Occipital lobe (tissue), 2 donors: ENCODE measurements around the gene MAGEC2. TPM values are rescaled to one million over a fixed set of nuclear protein-coding genes. Genes with fewer than 3 reads are reported as not detected.

Experiments used
- DNase-seq: peaks from one replicate; lab custom pipeline; 2025; lab: John Stamatoyannopoulos, UW
- total RNA-seq: library from RNA; depleted of rRNA; stranded (reverse); fragments of >200 nt; gene quantifications from one replicate; pipeline ENCODE4 v1.2.3, GENCODE V29; 2014

The MAGEC2 gene, protein sequence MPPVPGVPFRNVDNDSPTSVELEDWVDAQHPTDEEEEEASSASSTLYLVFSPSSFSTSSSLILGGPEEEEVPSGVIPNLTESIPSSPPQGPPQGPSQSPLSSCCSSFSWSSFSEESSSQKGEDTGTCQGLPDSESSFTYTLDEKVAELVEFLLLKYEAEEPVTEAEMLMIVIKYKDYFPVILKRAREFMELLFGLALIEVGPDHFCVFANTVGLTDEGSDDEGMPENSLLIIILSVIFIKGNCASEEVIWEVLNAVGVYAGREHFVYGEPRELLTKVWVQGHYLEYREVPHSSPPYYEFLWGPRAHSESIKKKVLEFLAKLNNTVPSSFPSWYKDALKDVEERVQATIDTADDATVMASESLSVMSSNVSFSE
- not detected for total RNA-seq

DNA sequence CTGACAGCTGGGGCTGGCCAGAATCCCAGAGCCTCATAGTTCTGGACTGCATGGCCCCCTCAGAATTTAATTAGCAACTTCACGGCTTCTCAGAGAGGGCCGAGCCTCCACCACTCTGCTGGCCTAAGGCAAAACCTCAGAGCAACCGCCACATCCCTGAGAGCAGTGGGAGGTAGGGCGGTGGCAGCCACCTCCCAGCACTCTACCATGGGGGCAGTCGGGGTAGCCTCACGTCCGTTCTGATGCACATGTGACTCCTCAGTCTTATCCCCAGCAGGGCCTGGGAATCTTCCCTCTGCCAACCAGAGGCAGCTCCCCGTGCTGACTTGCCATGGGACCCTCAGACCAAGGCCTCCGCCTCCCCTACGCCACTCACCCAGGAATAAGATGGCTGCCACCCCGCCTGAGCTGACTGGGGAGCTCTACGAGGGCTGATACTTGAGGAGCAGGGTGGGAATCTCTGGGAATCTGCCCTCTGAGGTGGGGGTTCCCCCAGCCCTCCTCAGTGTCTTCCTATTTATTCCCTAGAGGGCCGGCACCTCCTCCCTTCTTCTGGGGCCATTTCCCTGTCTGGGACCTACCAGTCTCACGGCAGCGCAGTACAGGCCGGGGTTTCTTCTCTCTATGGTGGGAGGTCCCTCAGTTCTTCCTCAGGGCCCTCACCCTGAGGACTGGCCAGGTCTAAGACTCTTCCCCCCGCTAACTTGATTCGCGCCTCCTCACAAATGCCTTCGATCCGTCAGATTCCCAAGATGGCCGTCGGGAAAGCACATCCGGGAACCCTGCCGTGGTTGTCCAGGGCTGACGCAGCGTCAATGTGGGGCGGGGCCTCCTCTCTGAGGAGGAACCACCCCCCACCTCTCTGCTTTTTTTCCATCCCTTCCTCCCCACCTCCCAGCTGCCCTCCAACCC is at the start of gene MAGEC2:
MAGEC2 (minus strand) TSS at position 769 of the 912 bp plus-strand sequence. CDS start 1,303 bp downstream, outside the sequence.
- DNase-seq, result no peak

DNA sequence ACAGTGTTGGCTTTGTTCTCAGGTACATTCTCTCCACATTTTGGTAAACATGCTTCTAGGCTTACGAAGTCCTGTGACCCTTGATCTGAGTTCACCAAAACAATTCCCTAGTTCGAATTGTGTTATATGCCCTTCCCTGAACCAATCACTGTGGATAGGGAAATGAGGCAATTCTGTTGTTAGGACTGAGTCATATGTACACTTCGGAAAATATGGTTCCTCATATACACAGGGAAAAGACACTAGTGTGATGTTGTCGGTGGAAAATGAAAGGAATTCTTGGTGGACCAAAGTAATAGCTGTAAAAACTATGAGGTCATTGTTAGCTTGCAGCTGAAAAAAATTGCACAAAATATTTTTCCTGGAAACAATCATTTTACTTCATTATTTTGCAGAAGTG is 46.6 kb upstream of the MAGEC2 start:
- no peak for DNase-seq

DNA sequence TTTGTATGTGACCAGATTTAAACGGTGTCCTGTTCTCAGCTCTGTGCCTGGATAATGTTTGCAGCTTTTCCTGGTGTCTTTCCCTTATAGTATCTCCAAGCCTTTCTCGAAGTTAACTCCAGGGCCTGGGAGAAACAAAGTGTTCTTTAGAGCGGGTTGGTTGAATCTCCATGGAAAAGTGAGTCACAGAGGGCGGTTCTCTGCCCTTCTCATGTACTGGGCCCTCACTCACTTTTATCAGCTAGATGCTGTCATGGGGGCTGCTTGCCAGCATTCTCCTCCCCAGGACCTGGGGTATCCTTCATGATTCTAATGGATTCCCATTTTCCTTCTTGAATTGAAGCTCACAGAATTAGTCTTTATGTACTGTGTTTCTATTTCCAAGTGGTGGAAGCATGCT is 46.1 kb upstream of the MAGEC2 start:
- no peak for DNase-seq

DNA sequence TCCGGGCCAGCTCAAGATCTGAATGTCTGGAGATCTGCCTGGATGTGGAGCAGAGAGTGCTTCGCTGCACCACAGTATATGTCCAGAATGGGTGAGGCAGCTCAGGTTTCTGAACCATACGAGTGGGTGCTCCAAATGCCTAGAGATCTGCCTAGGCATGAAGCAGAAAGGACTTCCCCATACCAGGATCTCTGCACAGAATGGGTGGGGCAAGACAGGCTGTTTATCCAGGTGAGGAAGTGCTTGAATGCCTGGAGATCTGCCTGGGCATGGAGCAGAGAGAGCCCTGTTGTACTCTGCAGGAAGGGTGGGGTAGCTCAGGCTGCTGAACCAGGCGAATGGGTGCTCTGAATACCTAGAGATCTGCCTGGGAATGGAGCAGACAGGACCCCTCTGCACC is 45.4 kb upstream of the MAGEC2 start:
- DNase-seq, result no peak

DNA sequence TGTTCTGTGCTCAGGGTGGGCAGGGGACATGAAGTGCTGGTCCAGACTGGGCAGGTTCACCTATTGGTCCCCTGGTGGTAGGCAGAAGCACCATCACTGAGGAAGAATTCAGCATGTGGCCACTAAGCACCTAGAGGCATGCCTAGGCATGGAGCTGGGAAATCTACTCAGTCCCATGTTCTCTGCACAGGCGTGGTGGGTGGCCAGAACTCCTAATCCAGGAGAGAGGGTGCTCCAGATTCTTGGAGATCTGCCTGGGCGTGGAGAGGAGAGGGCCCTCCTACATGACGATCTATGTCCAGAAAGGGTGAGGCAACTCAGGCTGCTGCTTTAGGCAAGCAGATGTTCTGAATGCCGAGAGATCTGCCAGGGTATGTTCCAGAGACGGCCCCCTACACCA is 44.6 kb upstream of the MAGEC2 start:
- no peak for DNase-seq

DNA sequence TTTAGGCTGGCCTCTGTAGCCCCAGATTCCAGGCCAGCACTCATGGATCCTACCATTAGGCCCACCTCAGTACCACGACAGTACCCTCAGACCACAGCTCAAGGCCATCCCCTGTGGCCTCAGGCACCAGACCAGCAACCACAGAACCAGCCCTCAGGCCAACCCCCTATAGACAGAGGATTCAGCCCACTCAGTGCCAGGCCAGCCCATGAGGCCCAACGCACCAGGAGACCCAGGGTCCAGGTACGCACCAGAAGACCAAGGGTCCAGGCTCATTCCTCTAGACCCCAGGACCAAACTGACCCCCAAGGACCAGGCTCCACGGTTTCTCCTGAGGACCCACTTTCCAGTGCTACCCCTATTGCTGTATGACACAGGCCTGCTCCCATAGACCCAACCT is 39.5 kb upstream of the MAGEC2 start:
- no peak for DNase-seq

DNA sequence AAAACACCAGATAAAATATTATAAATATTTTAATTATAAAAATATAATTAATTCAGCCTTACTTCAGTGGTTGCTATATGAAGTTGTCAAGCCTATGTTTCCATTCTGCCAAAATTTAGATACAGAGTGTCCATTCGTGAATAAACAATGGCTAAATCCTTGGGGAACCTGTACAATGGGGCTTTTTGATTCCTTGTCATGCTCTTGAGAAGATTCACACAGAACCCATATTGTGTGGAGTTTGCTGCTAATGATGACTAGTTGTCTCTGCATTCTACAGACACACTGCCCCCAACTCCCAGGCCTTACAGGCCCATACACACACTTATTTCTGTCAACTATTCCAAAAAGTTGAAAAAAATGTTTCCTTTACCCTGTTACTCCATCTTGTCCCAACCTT is 33.4 kb upstream of the MAGEC2 start:
- DNase-seq, result no peak

DNA sequence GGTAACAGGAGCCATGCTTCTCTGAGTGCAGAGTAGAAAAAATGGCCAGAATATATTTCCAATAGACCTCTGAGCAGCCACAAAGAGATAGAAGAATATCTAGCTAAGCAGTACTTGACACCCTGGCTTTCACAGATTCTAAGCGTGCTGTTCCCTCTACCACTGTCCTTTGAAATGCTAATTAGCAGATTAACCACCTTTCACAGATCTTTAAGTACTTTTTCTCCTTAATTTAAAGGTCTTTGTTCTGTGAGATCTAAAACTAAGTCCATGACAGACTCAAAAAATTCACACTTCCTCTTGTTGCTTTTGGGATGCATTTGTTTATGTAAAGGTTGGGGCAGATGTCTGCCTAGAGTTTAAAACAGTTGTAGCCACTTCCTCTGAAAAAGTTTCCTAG is 28.3 kb upstream of the MAGEC2 start:
- no peak for DNase-seq

DNA sequence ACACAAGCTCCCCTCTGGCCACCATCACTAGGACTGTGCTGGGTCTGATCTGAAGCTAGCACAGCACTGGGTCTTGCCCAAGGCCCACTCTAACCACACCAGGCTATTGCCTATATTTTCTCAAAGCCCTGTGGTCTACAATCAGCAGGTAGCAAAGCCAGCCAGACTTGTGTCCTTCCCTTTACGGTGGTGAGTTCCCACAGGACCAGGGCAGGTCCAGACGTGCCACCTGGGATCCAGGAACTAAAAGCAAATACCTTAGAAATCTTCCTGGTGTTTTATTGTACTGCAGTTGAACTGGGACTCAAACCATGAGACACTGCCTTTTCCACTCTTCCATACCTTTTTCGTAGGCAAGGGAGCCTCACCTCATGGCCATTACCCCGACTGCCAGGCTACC is 9.0 kb upstream of the MAGEC2 start:
- no peak for DNase-seq

DNA sequence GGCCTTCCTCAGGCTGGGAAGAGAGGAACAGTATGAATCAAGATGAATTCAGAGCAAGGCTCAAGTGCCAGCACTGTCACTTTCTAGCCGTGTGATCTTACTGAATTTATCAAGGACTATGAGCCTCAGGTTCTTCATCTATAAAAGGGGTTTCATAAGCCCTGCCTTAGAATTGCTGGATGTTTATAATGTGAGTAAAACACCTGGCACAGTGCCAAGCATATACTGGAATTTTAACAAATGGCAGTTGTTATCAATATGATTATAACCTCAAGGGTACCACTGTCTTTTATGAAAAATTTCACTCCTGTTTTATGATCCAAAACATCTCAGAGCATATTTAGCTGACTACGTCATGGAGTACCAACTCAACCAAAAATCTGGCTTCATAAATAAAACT is 4.0 kb downstream of the MAGEC2 start:
- DNase-seq, result no peak

DNA sequence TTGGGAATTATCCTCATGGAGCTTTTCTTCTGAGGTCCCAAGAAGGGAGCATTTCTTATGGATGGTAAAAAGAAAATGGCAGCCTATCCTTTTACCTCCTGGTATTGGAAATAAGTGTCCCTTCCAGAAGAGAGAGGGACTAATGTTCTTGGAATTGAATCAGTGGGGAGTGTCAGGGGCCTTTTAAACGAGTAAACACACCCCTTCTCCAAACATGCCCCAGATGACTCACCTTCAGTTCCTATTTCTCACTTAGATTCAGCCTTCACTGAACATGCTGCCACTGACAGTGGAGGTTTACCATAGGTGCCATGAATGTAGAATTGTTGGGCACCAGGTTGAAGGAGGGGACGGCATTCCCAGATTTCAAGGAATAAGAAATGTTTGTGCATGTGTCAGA is 19.0 kb downstream of the MAGEC2 start:
- DNase-seq, result no peak

DNA sequence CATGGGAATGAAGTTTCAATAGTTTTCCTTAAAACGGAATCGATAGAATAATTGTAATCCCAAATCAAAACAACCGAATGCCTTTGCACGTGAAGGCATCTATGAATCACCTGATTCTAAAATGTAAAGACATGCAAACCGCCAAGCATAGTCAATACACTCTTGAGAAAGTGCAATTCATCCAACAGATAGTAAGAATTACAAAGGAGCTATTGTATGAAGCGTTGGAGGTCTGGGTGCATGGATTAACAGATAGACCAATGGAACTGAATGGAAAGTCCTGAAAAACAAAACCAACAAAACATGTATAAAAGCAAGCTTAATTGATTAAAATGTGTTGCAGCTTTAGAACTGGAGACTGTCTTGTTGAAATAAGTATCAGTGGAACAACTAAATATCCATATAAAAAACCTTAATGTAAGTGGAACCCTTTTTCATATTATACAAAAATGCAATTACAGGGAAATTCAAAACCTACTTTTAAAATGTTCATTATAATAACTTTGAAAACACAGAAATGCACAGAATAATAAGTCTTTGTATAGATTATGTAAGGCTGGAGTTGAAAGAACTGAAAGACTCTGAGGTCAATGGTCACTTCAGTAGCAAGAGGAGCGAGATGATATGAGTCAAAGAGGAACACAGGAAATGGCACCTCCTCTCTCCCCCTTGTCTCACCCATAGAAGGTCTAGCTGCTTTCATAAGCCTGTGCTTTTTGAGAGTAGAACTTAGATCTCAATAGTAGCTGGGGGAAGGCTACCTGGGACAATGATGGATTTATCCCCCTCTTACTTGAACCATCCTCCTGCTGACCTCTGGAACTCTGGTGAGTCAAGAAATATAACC is 20.1 kb downstream of the MAGEC2 start:
- no peak for DNase-seq

DNA sequence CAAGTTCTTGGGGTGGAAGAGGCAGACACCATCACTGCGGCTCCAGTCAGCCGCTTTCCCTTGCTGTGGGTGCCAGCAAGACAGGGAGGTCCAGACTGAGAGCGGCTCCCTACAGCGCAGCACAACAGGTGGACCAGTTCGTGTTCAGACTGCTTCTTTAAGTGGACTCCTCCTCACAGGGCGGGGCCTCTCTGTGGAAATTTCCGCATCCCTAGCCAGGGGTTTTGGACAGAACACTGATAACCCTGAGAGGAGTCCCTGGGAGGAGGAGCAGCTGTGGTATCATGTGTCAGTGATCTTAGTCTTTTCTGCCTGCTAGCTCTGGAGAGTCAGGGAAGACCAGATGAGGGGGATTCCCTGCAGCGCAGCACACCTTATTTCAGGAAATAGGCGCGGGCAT is 48.5 kb downstream of the MAGEC2 start:
- no peak for DNase-seq
